OCI-LY7 (cell line): ENCODE results near the gene RBBP6.

Experiments used
- EZH2phosphoT487 ChIP-seq: fragments of 200-600 bp; sonication (generic); IDR thresholded peaks from 2 replicates; pipeline ENCODE4 v1.6.1; 2018; ENCODE audit warnings: low read depth, borderline replicate concordance, mild to moderate bottlenecking, mixed run types, antibody characterized with exemption, low read length, moderate library complexity, mixed read lengths
- TF ChIP-seq, protein P1 (sequence below): fragments of 200-600 bp; sonication (generic); conservative IDR thresholded peaks from 2 replicates; pipeline ENCODE4 v1.5.1; 2014; ENCODE audit warnings: mild to moderate bottlenecking, antibody characterized with exemption, low read length, moderate library complexity, mixed read lengths

DNA sequence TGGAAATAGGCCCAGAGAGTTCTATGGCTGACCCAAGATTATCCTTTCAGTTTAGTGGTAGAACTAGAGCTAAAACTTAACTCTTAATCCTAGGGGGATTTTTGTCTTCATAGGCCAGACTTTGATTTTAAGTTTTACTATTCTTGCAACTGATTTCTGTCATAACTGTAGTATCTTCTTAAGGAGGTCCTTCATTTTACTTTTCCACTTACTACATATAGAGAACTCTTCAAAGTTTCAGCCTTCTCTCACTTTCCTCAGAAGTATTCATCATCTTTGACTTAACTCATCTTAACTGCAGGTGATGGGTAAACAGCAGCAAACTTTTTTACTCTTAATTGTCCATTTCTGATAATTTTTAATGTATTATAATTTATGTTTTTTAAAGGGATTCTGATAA, 23.4 kb downstream of the RBBP6 start:
- TF ChIP-seq, protein P1, sequence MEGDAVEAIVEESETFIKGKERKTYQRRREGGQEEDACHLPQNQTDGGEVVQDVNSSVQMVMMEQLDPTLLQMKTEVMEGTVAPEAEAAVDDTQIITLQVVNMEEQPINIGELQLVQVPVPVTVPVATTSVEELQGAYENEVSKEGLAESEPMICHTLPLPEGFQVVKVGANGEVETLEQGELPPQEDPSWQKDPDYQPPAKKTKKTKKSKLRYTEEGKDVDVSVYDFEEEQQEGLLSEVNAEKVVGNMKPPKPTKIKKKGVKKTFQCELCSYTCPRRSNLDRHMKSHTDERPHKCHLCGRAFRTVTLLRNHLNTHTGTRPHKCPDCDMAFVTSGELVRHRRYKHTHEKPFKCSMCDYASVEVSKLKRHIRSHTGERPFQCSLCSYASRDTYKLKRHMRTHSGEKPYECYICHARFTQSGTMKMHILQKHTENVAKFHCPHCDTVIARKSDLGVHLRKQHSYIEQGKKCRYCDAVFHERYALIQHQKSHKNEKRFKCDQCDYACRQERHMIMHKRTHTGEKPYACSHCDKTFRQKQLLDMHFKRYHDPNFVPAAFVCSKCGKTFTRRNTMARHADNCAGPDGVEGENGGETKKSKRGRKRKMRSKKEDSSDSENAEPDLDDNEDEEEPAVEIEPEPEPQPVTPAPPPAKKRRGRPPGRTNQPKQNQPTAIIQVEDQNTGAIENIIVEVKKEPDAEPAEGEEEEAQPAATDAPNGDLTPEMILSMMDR: no peak
- TF ChIP-seq EZH2phosphoT487: no peak
